ENCODE measurements around the gene CD248.
"Not testable (repeated sequence)": the region's sequence is repeated elsewhere in the genome, so short reads cannot be mapped to it uniquely, and the experiment has no call there.

The CD248 gene

GRCh38 chr11:66316849-66317251, at the start of gene CD248:
Gene CD248, minus strand, starts transcription at chr11:66317044. Its CDS starts 17 bp downstream, at chr11:66317027.
- H3K27me3 ChIP-seq (ENCODE audit: control insufficient read depth in 1 of 2, insufficient read depth in 2 of 2, low read length in 2 of 2): no peaks in the 10 kb centered on the region
- H3K9ac ChIP-seq (ENCODE audit: low read length): no peak within 1 kb of the TSS
- H3K36me3 ChIP-seq (ENCODE audit: insufficient read depth, low read length): no peaks in the 10 kb centered on the region
- peaks cover 51% of the 10 kb centered on the region for H3K4me1 ChIP-seq (ENCODE audit: insufficient read depth, low read length)
- H3K4me3 ChIP-seq (ENCODE audit: low read depth in 1 of 2, low read length in 2 of 2): peak within 1 kb of the TSS; percentile 66 to 67
- H3K9me3 ChIP-seq (ENCODE audit: low read length): no peaks in the 10 kb centered on the region
- peak within 1 kb of the TSS; percentile 90 for H3K27ac ChIP-seq (ENCODE audit: low read depth, low read length)

GRCh38 chr11:66365711-66366619, 49.1 kb upstream of the CD248 start:
- no peaks in the 10 kb centered on the region for H3K4me1 ChIP-seq (ENCODE audit: insufficient read depth, low read length)
- peaks cover 0 to 12% of the 10 kb centered on the region in 2 donors for H3K27me3 ChIP-seq (ENCODE audit: control insufficient read depth in 1 of 2, insufficient read depth in 2 of 2, low read length in 2 of 2)
- no peak overlapping the region for H3K4me3 ChIP-seq (ENCODE audit: low read depth in 1 of 2, low read length in 2 of 2)
- H3K27ac ChIP-seq (ENCODE audit: low read depth, low read length): no peak overlapping the region
- no peaks in the 10 kb centered on the region for H3K36me3 ChIP-seq (ENCODE audit: insufficient read depth, low read length)
- no peaks in the 10 kb centered on the region for H3K9me3 ChIP-seq (ENCODE audit: low read length)
- H3K9ac ChIP-seq (ENCODE audit: low read length): no peak overlapping the region

- H3K4me1 ChIP-seq (ENCODE audit: insufficient read depth, low read length): no peaks in the 10 kb centered on the region
- H3K4me3 ChIP-seq (ENCODE audit: low read depth in 1 of 2, low read length in 2 of 2): no peak overlapping the region
- no peaks in the 10 kb centered on the region for H3K9me3 ChIP-seq (ENCODE audit: low read length)
- no peak overlapping the region for H3K27ac ChIP-seq (ENCODE audit: low read depth, low read length)
- H3K36me3 ChIP-seq (ENCODE audit: insufficient read depth, low read length): no peaks in the 10 kb centered on the region
- H3K27me3 ChIP-seq (ENCODE audit: control insufficient read depth in 1 of 2, insufficient read depth in 2 of 2, low read length in 2 of 2): peaks cover 0 to 5% of the 10 kb centered on the region in 2 donors
- no peak overlapping the region for H3K9ac ChIP-seq (ENCODE audit: low read length)
Observed at GRCh38 chr11:66365166-66365565, 48.3 kb upstream of the CD248 start.

GRCh38 chr11:66363805-66364535, 47.1 kb upstream of the CD248 start:
- peaks cover 0 to 5% of the 10 kb centered on the region in 2 donors for H3K27me3 ChIP-seq (ENCODE audit: control insufficient read depth in 1 of 2, insufficient read depth in 2 of 2, low read length in 2 of 2)
- H3K36me3 ChIP-seq (ENCODE audit: insufficient read depth, low read length): no peaks in the 10 kb centered on the region
- no peak overlapping the region for H3K27ac ChIP-seq (ENCODE audit: low read depth, low read length)
- H3K9me3 ChIP-seq (ENCODE audit: low read length): no peaks in the 10 kb centered on the region
- H3K4me1 ChIP-seq (ENCODE audit: insufficient read depth, low read length): no peaks in the 10 kb centered on the region
- H3K4me3 ChIP-seq (ENCODE audit: low read depth in 1 of 2, low read length in 2 of 2): no peak overlapping the region
- H3K9ac ChIP-seq (ENCODE audit: low read length): no peak overlapping the region

GRCh38 chr11:66363187-66363601, 46.4 kb upstream of the CD248 start:
- Histone ChIP-seq H3K27me3 (ENCODE audit: control insufficient read depth in 1 of 2, insufficient read depth in 2 of 2, low read length in 2 of 2) (peaks cover 0 to under 1% of the 10 kb centered on the region in 2 donors), H3K4me3 (ENCODE audit: low read depth in 1 of 2, low read length in 2 of 2) (no peak overlapping the region), H3K9me3 (ENCODE audit: low read length) (no peaks in the 10 kb centered on the region), H3K27ac (ENCODE audit: low read depth, low read length) (no peak overlapping the region), H3K4me1 (ENCODE audit: insufficient read depth, low read length) (no peaks in the 10 kb centered on the region), H3K36me3 (ENCODE audit: insufficient read depth, low read length) (no peaks in the 10 kb centered on the region), H3K9ac (ENCODE audit: low read length) (no peak overlapping the region)

- H3K27ac ChIP-seq (ENCODE audit: low read depth, low read length): no peak overlapping the region
Observed at GRCh38 chr11:66362481-66363147, 45.8 kb upstream of the CD248 start.

GRCh38 chr11:66361502-66361941, 44.7 kb upstream of the CD248 start:
- Histone ChIP-seq H3K36me3 (ENCODE audit: insufficient read depth, low read length) (no peaks in the 10 kb centered on the region), H3K4me3 (ENCODE audit: low read depth in 1 of 2, low read length in 2 of 2) (no peak overlapping the region), H3K9ac (ENCODE audit: low read length) (no peak overlapping the region), H3K27me3 (ENCODE audit: control insufficient read depth in 1 of 2, insufficient read depth in 2 of 2, low read length in 2 of 2) (no peaks in the 10 kb centered on the region), H3K4me1 (ENCODE audit: insufficient read depth, low read length) (no peaks in the 10 kb centered on the region), H3K9me3 (ENCODE audit: low read length) (no peaks in the 10 kb centered on the region), H3K27ac (ENCODE audit: low read depth, low read length) (no peak overlapping the region)

More at GRCh38 chr11:66362481-66363147, 45.8 kb upstream of the CD248 start:
- Histone ChIP-seq H3K36me3 (ENCODE audit: insufficient read depth, low read length) (no peaks in the 10 kb centered on the region), H3K9ac (ENCODE audit: low read length) (no peak overlapping the region), H3K4me3 (ENCODE audit: low read depth in 1 of 2, low read length in 2 of 2) (no peak overlapping the region), H3K27me3 (ENCODE audit: control insufficient read depth in 1 of 2, insufficient read depth in 2 of 2, low read length in 2 of 2) (no peaks in the 10 kb centered on the region), H3K9me3 (ENCODE audit: low read length) (no peaks in the 10 kb centered on the region), H3K4me1 (ENCODE audit: insufficient read depth, low read length) (no peaks in the 10 kb centered on the region)

GRCh38 chr11:66360406-66361073, 43.7 kb upstream of the CD248 start:
- Histone ChIP-seq H3K4me3 (ENCODE audit: low read depth in 1 of 2, low read length in 2 of 2) (no peak overlapping the region), H3K27ac (ENCODE audit: low read depth, low read length) (no peak overlapping the region), H3K9me3 (ENCODE audit: low read length) (no peaks in the 10 kb centered on the region), H3K27me3 (ENCODE audit: control insufficient read depth in 1 of 2, insufficient read depth in 2 of 2, low read length in 2 of 2) (no peaks in the 10 kb centered on the region), H3K4me1 (ENCODE audit: insufficient read depth, low read length) (no peaks in the 10 kb centered on the region), H3K36me3 (ENCODE audit: insufficient read depth, low read length) (no peaks in the 10 kb centered on the region), H3K9ac (ENCODE audit: low read length) (no peak overlapping the region)

GRCh38 chr11:66359662-66360087, 42.8 kb upstream of the CD248 start:
- Histone ChIP-seq H3K27me3 (ENCODE audit: control insufficient read depth in 1 of 2, insufficient read depth in 2 of 2, low read length in 2 of 2) (no peaks in the 10 kb centered on the region), H3K4me3 (ENCODE audit: low read depth in 1 of 2, low read length in 2 of 2) (no peak overlapping the region), H3K4me1 (ENCODE audit: insufficient read depth, low read length) (no peaks in the 10 kb centered on the region), H3K36me3 (ENCODE audit: insufficient read depth, low read length) (no peaks in the 10 kb centered on the region), H3K9ac (ENCODE audit: low read length) (no peak overlapping the region), H3K9me3 (ENCODE audit: low read length) (no peaks in the 10 kb centered on the region), H3K27ac (ENCODE audit: low read depth, low read length) (no peak overlapping the region)

- H3K4me3 ChIP-seq (ENCODE audit: low read depth in 1 of 2, low read length in 2 of 2): not testable (repeated sequence)
Observed at GRCh38 chr11:66350560-66351235, 33.9 kb upstream of the CD248 start.

More at GRCh38 chr11:66350560-66351235, 33.9 kb upstream of the CD248 start:
- H3K36me3 ChIP-seq (ENCODE audit: insufficient read depth, low read length); H3K9ac ChIP-seq (ENCODE audit: low read length); H3K9me3 ChIP-seq (ENCODE audit: low read length); H3K27ac ChIP-seq (ENCODE audit: low read depth, low read length); H3K27me3 ChIP-seq (ENCODE audit: control insufficient read depth in 1 of 2, insufficient read depth in 2 of 2, low read length in 2 of 2): not testable (repeated sequence)
- H3K4me1 ChIP-seq (ENCODE audit: insufficient read depth, low read length): peaks cover 16% of the 10 kb centered on the region

Measured in muscle layer of colon (tissue), 2 donors.